ENCODE measurements around the gene SEC11C. TPM values are rescaled to one million over a fixed set of nuclear protein-coding genes. Genes with fewer than 3 reads are reported as not detected.

SEC11C gene
- polyA plus RNA-seq, 2 of the 4 experiments (the other 2 are of a cell fraction): 66.5 to 94.9 TPM

DNA sequence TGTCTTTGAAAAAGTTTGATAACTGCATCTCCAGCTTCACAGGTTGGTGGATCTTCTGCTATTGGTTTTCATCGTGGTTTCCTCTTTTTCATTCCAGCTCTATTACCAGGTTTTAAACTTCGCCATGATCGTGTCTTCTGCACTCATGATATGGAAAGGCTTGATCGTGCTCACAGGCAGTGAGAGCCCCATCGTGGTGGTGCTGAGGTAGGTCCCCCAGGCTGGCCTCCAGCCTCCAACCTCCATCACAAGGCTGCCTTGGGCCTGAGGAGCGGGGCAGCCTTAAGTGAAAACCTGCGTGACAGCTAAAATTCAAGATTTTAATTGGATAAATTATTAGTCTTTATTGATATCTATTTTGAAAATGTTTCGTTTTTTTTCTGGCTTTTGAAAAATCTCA lies 9.7 kb downstream of the SEC11C start:
- ChIA-PET POLR2A (no interaction called here), CTCF (no interaction called here)
- no peak for TF ChIP-seq EHF (CRISPR knock-in tag; IDR thresholded peaks at IDR 0.05)
- TF ChIP-seq E2F6 (IDR thresholded peaks at IDR 0.05; ENCODE audit: borderline replicate concordance, low read depth): no peak
- Histone ChIP-seq H3K4me1 (no peaks in the 10 kb centered on the region), H3K9me3 (no peaks in the 10 kb centered on the region), H3K4me3 (no peak overlapping the region), H3K27ac (no peak overlapping the region), H3K4me2 (no peak overlapping the region)
- no peak for FAIRE-seq
- 89% methylated on average over 8 of the region's 8 CpGs for WGBS (ENCODE audit: missing lambda C conversion rate)
- no peak for ATAC-seq
- DNase-seq (ENCODE audit: low read depth in 1 of 2, low spot score in 1 of 2): no peak

DNA sequence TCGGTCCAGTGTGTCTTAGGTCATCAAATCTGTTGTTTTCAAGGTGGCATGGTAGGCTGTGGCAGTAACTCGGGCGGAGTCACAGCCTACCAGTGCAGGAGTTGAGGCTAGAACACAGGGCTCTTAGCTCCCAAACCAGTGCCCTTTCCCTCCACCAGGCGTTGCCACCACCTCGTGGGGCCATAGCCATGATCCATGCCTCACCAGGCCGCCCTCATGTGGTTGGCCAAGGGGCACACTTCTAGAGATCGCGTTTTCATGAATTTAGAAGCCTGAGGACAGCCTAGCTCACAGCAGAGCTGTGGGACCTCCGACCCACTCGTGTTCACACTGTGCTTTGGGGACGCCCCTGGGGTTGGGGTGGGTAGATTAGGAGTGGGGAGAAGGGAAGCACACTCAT lies 10.6 kb downstream of the SEC11C start:
- H3K9me3 ChIP-seq: no peaks in the 10 kb centered on the region
- H3K4me3 ChIP-seq: no peak overlapping the region
- ChIA-PET POLR2A (no interaction called here), CTCF (interaction anchor here (0.6 kb wide), 1 partner anchor 27 kb away, joined by 3 read pairs; no protein-coding TSS in a partner anchor)
- H3K4me1 ChIP-seq: no peaks in the 10 kb centered on the region
- H3K4me2 ChIP-seq: no peak overlapping the region
- WGBS (ENCODE audit: missing lambda C conversion rate): 82% methylated on average over 11 of the region's 11 CpGs
- DNase-seq (ENCODE audit: low read depth in 1 of 2, low spot score in 1 of 2) (peak in 1 of 2 experiments; percentile 3), FAIRE-seq (no peak), ATAC-seq (peak in 1 of 2 experiments; percentile 48; a peak in 2 of 6 replicates)
- H3K27ac ChIP-seq: no peak overlapping the region
- TF ChIP-seq ESRRA (IDR thresholded peaks at IDR 0.05; ENCODE audit: borderline replicate concordance, low read length) (no peak), E2F6 (IDR thresholded peaks at IDR 0.05; ENCODE audit: borderline replicate concordance, low read depth) (no peak), EHMT2 (IDR thresholded peaks at IDR 0.05; ENCODE audit: low read depth) (no peak), FOSL2 (IDR thresholded peaks at IDR 0.05) (no peak), FOSL2 (CRISPR knock-in tag; IDR thresholded peaks at IDR 0.05) (no peak), BHLHE40 (IDR thresholded peaks at IDR 0.05; ENCODE audit: low read depth, low read length) (no peak), HOXB5 (CRISPR knock-in tag; IDR thresholded peaks at IDR 0.05) (no peak), TP53 (CRISPR knock-in tag; IDR thresholded peaks at IDR 0.05) (no peak), SMC3 (IDR thresholded peaks at IDR 0.05) (no peak), NPAS2 (CRISPR knock-in tag; IDR thresholded peaks at IDR 0.05; ENCODE audit: borderline replicate concordance) (no peak), MYC (IDR thresholded peaks at IDR 0.05; ENCODE audit: borderline replicate concordance, low read length) (no peak), TFCP2L1 (CRISPR knock-in tag; IDR thresholded peaks at IDR 0.05) (no peak), RNF2 (IDR thresholded peaks at IDR 0.05; ENCODE audit: borderline replicate concordance, low read depth) (no peak), JUN (IDR thresholded peaks at IDR 0.05) (no peak)
- TF ChIP-seq, protein P1, sequence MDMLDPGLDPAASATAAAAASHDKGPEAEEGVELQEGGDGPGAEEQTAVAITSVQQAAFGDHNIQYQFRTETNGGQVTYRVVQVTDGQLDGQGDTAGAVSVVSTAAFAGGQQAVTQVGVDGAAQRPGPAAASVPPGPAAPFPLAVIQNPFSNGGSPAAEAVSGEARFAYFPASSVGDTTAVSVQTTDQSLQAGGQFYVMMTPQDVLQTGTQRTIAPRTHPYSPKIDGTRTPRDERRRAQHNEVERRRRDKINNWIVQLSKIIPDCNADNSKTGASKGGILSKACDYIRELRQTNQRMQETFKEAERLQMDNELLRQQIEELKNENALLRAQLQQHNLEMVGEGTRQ (IDR thresholded peaks at IDR 0.05): no peak
- TF ChIP-seq, protein P2, sequence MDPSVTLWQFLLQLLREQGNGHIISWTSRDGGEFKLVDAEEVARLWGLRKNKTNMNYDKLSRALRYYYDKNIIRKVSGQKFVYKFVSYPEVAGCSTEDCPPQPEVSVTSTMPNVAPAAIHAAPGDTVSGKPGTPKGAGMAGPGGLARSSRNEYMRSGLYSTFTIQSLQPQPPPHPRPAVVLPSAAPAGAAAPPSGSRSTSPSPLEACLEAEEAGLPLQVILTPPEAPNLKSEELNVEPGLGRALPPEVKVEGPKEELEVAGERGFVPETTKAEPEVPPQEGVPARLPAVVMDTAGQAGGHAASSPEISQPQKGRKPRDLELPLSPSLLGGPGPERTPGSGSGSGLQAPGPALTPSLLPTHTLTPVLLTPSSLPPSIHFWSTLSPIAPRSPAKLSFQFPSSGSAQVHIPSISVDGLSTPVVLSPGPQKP (IDR thresholded peaks at IDR 0.05; ENCODE audit: low read depth, low read length): no peak

- no peaks in the 10 kb centered on the region for H3K4me1 ChIP-seq
- H3K4me3 ChIP-seq: no peak overlapping the region
- no peak for TF ChIP-seq HDAC2 (IDR thresholded peaks at IDR 0.05)
- TF ChIP-seq GATA3 (IDR thresholded peaks at IDR 0.05; ENCODE audit: borderline replicate concordance): no peak
- no peak for TF ChIP-seq BHLHE40 (IDR thresholded peaks at IDR 0.05; ENCODE audit: low read depth, low read length)
- TF ChIP-seq EP300 (IDR thresholded peaks at IDR 0.05): no peak
- TF ChIP-seq NR3C1 (IDR thresholded peaks at IDR 0.05): no peak
- no peak for TF ChIP-seq TFCP2L1 (CRISPR knock-in tag; IDR thresholded peaks at IDR 0.05)
- no peak for TF ChIP-seq EHF (CRISPR knock-in tag; IDR thresholded peaks at IDR 0.05)
- TF ChIP-seq CHD2 (IDR thresholded peaks at IDR 0.05; ENCODE audit: low read length, partially characterized antibody): no peak
- TF ChIP-seq HEYL (CRISPR knock-in tag; IDR thresholded peaks at IDR 0.05): no peak
- ATAC-seq (no peak), DNase-seq (ENCODE audit: low read depth in 1 of 2, low spot score in 1 of 2) (peak in 1 of 2 experiments; percentile 2), FAIRE-seq (no peak)
- 94% methylated on average over 2 of the region's 2 CpGs for WGBS (ENCODE audit: missing lambda C conversion rate)
- H3K4me2 ChIP-seq: no peak overlapping the region
- no peak overlapping the region for H3K27ac ChIP-seq
- POLR2A ChIA-PET: no interaction called here
- H3K9me3 ChIP-seq: no peaks in the 10 kb centered on the region
- CTCF ChIA-PET: no interaction called here
These were observed 15.5 kb downstream of the SEC11C start for GRCh38 chr18:59155153-59155552.
